HG03442 (cell line): Measurements from ENCODE around the gene SRSF5.

Source experiments
- ATAC-seq: cut with Tn5 transposase; IDR thresholded peaks from one replicate; pipeline ENCODE4 v1.9.1; 2021; ENCODE audit warnings: mild to moderate bottlenecking, moderate library complexity; ENCODE audit not compliant: unreplicated experiment

The SRSF5 gene

GRCh38 chr14:69769623-69770022, 2.7 kb downstream of the SRSF5 start:
- ATAC-seq: no peak

GRCh38 chr14:69770559-69770958, 3.6 kb downstream of the SRSF5 start:
- ATAC-seq: no peak

GRCh38 chr14:69771136-69771535, 4.2 kb downstream of the SRSF5 start:
- no peak for ATAC-seq

- no peak for ATAC-seq
Observed at GRCh38 chr14:69772082-69773017, 5.4 kb downstream of the SRSF5 start.

- no peak for ATAC-seq
Observed at GRCh38 chr14:69773571-69774276, 6.8 kb downstream of the SRSF5 start.

GRCh38 chr14:69775012-69775411, 8.1 kb downstream of the SRSF5 start:
- ATAC-seq: no peak

- ATAC-seq: no peak
Observed at GRCh38 chr14:69776875-69777453, 10.0 kb downstream of the SRSF5 start.

GRCh38 chr14:69779088-69779487, 12.1 kb downstream of the SRSF5 start:
- no peak for ATAC-seq

- no peak for ATAC-seq
Observed at GRCh38 chr14:69780092-69780491, 13.2 kb downstream of the SRSF5 start.

- no peak for ATAC-seq
Observed at GRCh38 chr14:69780952-69781351, 14.0 kb downstream of the SRSF5 start.

- ATAC-seq: no peak
Observed at GRCh38 chr14:69784942-69785341, 18.0 kb downstream of the SRSF5 start.

- ATAC-seq: no peak
Observed at GRCh38 chr14:69786603-69787002, 19.7 kb downstream of the SRSF5 start.

GRCh38 chr14:69789118-69789640, 22.2 kb downstream of the SRSF5 start:
- no peak for ATAC-seq

GRCh38 chr14:69792887-69793421, 26.0 kb downstream of the SRSF5 start:
- ATAC-seq: no peak

GRCh38 chr14:69794791-69795190, 27.8 kb downstream of the SRSF5 start:
- ATAC-seq: no peak

GRCh38 chr14:69795691-69796090, 28.7 kb downstream of the SRSF5 start:
- no peak for ATAC-seq

GRCh38 chr14:69796797-69797500, 30.0 kb downstream of the SRSF5 start, which contains the start of gene SLC10A1:
Gene SLC10A1 (minus strand): TSS chr14:69797241. CDS start chr14:69797155, 86 bp downstream.
- ATAC-seq: no peak

GRCh38 chr14:69797573-69798338, 30.8 kb downstream of the SRSF5 start:
- no peak for ATAC-seq

GRCh38 chr14:69798339-69798735, 31.4 kb downstream of the SRSF5 start:
- no peak for ATAC-seq

GRCh38 chr14:69803753-69804152, 36.8 kb downstream of the SRSF5 start:
- ATAC-seq: no peak
